C1 segment of cervical spinal cord (tissue), 14 donors: Measurements from ENCODE around the gene PPIF.

ENCODE experiments used
- DNase-seq, 14 donors: peaks; one replicate each; lab custom pipeline; 2025; lab: John Stamatoyannopoulos, UW

The PPIF gene

GRCh38 chr10:79401015-79401921 lies 54.0 kb downstream of the PPIF start:
- DNase-seq: peak in 3 of 14 donors; percentile 29 to 66 (median 52)

- no peak for DNase-seq
Observed at GRCh38 chr10:79402625-79402946, 55.3 kb downstream of the PPIF start.

- no peak for DNase-seq
Observed at GRCh38 chr10:79402951-79403350, 55.7 kb downstream of the PPIF start.

GRCh38 chr10:79403441-79404230 lies 56.4 kb downstream of the PPIF start:
- DNase-seq: peak in 8 of 14 donors; percentile 42 to 81 (median 68)

- no peak for DNase-seq
Observed at GRCh38 chr10:79404231-79404609, 57.0 kb downstream of the PPIF start.

GRCh38 chr10:79404690-79405131 lies 57.4 kb downstream of the PPIF start:
- no peak for DNase-seq
